Hindlimb muscle (tissue), 1 donor: ENCODE measurements around the gene SCN11A. TPM values are rescaled to one million over a fixed set of nuclear protein-coding genes. Genes with fewer than 3 reads are reported as not detected.

Experiments used
- DNase-seq: peaks from one replicate; pipeline ENCODE4 v3.0.0-alpha.2; 2013
- polyA plus RNA-seq: library from polyadenylated mRNA; unstranded; fragments of 120-200 nt; gene quantifications from one replicate; pipeline ENCODE4 v1.2.1, GENCODE V29; 2013; ENCODE audit not compliant: insufficient read length

The SCN11A gene
- 4.0 TPM for polyA plus RNA-seq

- DNase-seq: peak; percentile 96
Observed at GRCh38 chr3:39051649-39052561, at the start of gene SCN11A, which contains the start of gene WDR48. TSS of gene SCN11A (minus strand) at chr3:39051944. CDS start at chr3:38950362, 101,582 bp downstream. TSS of gene WDR48 (plus strand) at chr3:39052016. CDS start at chr3:39052026, 10 bp downstream.

GRCh38 chr3:39101022-39101689 is 49.4 kb upstream of the SCN11A start:
- DNase-seq: no peak

DNA sequence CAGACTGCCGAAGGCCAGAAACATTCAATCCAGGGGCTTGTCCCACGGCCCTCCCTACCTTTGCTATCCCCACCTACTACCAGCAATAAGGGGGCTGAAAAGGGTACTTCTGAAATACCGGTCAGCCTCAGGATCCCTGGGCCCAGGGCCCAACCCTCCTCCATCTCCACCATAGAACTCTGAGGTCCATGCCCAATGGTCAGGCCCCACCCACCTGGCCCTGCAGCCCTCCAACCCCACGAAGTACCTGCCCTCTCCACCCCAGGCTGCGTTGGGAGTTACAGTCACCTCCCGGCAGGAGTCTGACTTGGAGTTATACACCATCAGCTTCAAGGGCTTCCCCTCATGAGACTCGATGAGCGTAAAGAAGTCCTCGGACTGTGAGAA is 48.7 kb upstream of the SCN11A start:
- DNase-seq: no peak

DNA sequence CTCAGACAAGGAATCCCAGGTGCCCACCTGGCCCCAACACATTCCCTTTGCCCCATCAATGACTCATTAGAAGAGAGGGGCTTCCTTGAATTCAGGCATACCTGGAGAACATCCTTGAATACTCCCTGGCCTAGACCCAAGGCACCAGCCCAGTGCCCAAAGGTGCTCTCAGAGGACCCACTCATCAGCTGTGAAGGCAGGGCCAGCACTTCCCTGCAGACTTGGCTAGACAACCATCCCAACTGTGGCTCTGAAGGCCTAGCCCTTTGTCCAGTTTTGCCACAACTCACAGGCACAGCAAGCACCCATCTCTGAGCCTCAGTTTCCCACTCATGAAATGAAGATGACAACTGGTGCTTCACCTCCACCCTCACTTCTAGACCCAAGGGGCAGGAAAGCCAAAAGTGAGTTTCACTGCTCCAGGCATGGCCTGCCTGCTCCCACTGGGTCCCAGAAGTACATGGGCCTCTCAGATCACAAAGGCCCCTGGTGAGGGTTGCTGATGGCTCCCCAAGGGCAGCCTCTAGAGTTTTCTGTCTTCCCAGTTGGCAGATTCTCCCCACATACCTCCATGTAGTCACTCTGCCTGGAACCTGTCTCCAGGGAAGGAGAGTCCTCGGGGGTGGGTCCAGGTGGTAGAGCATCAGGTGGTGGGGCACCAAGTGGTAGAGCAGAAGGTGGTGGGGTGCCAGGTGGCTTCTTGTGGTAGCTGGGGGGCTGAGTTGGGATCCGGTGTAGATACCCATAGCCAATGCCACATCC is 48.2 kb upstream of the SCN11A start:
- no peak for DNase-seq

DNA sequence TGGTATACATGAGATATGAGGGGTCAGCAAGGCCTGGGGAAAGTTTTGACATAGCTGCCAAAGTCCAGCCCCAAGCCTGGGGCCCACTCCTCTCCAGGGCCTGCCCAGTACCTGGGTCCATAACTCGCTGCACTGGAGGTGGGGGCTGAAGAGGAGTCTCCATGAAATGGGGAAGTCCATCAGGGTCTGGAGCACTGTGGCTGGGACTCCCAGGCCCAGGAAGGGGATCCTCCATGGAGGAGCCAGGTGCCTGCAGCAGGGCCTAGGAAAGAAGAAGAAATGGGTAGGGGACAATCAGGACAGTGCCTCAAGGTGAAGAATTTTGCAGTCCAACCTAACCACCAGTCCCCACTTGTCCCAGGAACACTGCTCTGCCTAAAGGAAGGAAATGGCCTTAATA is 47.5 kb upstream of the SCN11A start:
- DNase-seq: no peak

DNA sequence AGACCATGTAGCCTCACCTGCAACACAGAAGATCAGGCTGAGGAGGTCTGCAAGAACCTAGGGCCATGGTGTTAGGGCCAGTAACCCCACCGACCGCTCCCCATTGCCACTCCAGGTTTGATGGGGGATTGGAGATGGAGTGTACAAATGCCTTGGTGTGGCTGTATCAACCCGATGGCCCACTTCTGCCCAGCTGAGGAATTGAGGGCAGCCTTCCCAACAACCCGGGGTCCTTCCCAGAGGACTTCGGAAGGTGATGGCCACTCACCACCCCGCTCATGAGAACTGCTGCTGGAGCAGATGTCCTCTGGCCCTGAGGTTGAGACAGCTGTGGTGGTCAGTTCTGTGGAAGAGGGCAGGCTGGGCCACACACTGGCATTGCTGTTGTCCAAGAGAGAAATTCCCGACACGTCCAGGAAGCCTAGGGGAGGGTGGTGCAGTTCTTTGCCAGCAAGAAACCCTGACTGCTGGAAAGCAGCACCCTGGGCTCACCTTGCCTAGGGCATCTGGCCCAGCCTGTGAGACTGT is 46.8 kb upstream of the SCN11A start:
- DNase-seq: no peak

DNA sequence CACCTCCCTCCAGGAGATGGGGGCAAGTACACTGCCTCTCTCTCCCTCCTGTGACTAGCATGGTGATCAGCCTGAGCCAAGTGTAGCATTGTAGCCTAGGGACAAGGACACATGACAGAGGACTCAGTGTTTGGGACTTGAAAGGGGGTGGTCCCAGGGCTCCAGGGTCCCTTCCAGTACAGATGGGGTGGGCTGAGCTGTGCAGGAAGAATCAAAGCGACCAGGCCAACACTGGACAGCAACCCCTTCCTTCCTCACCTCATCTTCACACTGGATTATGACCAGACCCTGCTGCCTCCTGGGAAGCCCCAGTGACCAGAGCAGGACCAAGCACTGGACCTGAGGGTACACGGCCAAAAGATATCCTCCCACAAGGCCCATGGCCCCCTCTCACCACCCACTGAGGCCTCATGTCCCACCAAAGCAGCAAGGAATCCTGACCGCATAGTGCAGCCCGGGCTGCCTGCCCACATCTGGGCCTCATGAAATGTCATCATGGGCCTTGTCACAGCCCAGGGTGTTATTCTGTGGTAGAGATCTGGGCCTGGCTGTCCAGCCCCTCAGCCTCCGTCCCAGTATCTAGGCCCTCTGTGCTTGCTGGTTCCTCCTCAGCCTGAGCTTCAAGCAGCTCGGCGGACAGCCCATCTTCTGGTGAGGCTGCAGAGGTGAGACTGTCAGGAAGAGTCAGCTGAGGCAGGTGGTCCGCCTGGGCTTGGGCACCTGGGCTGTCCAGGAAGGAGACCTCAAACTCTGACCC is 46.1 kb upstream of the SCN11A start:
- DNase-seq: no peak

- DNase-seq: no peak
Observed at GRCh38 chr3:39096775-39097174, 45.0 kb upstream of the SCN11A start.

- no peak for DNase-seq
Observed at GRCh38 chr3:39095778-39096177, 44.0 kb upstream of the SCN11A start.

GRCh38 chr3:39094851-39095677 is 43.3 kb upstream of the SCN11A start:
- no peak for DNase-seq

DNA sequence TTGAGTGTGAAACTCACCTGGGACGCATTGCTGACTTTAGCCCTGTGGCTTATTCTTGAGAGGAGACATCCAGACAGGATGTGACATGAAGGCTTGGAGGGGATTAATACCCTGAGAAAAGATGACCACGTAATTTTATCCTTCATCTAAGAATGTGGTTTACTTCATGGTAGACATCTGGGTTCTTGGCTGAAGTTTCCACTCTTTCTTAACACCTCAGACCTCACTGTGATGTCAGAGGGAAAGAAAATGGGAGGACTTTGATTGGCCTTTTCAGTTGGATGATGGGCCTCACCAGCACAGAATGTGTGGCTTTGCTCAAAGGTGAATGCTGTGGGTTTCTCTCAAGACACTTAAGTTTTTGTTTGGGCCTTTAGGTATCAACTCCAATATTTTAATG is 39.2 kb upstream of the SCN11A start:
- DNase-seq: no peak

DNA sequence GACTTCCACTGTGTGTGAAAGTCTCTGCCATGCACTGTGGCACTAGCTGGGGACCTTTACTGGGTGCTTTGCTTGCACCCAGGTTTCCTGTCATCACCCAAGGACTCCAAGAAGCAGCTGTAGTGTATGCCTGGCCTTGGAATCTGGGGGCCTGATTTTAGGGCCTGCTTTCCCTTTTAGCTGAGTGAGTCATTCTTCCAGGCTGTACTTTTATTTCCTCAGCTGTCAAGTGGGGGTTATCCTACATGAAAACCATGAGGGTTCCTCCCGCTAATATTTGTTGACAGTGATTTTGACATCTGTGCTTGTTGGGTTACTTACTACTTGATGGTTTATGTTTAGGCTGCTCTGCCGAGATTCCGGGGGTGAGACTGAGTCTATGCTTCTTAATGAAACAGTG is 37.1 kb upstream of the SCN11A start:
- no peak for DNase-seq

GRCh38 chr3:39088456-39088855 is 36.7 kb upstream of the SCN11A start:
- no peak for DNase-seq

- no peak for DNase-seq
Observed at GRCh38 chr3:39086144-39086543, 34.4 kb upstream of the SCN11A start.

DNA sequence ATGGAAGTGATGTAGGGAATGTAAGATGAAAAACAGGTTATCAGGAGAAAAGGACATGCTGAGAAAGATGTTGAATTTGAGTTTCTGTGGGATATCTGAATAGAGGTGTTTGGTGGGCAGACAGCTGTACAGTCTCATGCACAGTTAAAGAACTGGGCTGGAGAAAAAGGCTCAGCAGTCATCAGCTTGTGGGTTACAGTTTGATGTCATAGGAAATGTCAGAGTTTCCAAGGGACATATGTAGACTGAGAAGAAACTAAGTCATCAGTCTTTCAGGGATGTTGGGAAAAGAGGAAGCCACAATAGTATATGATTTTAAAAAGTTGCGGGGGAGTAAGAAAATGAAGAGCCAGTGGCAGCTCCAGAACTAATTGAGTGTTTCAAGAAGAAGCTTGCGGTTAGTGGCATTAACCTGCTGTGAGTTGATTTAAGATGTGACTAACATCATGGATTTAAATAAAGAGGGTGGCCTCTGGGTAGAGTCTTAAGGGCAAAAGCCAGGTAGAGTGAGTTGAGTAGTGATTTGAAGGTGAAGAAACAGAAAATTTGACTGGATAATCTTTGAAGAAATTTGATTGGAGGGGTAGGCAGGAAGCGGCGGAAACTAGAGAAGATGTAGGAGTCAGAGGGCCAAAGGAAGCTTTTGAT is 31.0 kb upstream of the SCN11A start:
- DNase-seq: no peak

- DNase-seq: no peak
Observed at GRCh38 chr3:39080026-39080425, 28.3 kb upstream of the SCN11A start.

DNA sequence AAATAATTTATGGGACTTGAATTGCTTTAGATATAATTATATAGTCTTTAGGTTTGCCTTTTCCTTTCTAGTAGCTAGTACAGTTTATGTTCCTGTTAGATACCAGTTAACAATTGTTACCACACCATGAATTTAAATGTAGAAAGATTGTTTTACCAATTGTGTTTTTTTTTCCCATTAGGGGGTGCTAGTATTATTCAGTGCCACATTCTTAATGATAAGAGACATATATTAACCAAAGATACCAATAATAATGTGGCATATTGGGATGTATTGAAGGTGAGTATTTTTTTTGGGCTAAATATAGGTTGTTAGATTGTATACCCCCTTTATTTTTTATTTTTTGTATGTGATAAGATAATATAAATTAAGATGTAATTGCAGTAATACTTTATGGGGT is 27.8 kb upstream of the SCN11A start:
- no peak for DNase-seq

DNA sequence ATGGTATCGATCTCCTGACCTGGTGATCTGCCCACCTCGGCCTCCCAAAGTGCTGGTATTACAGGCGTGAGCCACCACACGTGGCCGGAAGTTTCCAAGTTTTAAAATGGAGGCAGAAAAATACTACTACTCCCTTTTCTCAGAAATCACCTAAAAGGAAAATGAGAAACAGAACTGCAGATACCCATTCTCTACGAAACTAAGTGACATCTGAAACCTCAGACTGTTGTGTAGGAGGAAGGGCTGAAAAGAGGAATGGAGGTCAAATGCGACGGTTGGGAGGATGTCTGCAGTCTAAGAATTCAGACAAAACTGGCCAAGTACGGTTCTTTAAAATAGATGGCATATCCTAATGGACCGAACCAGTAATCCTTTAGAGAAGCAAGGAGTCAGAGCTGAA is 24.2 kb upstream of the SCN11A start:
- DNase-seq: no peak

DNA sequence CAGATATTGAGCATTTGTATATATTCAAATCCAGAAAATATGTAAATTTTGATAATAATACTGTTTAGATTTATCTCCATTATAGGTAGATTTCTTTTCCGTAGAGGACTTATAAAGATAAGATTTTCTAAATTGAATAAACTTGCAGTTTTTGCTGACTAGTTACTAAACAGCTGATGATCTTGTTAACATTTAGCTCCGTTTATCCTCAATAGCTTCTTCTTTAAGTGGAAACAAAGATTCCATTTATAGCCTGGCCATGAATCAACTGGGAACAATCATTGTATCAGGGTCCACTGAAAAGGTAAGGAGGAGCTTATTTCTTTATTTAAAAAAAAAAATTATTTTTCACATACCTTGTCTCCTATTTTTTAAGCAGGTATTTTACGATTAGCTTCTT is 16.8 kb upstream of the SCN11A start:
- no peak for DNase-seq

DNA sequence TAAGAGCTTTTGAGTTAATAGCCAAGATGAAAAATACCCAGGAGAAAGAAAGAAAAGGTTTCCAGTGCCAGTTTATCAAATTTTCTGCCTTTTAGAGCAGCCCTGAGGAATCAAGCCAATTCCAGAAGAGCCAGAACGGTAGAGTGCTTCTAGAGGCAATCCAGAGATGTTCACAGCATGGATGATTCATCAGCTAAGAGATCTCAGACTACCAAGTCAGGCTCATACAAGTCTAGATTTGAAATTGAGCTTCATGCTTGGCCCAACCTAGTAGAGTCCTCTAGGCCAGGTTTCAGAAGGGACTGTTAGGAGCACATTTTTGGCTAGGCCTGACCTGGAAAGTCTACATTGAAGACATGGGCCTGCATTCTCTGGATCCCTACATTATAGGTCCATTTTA is 15.5 kb upstream of the SCN11A start:
- DNase-seq: no peak

GRCh38 chr3:39065197-39065596 is 13.5 kb upstream of the SCN11A start:
- no peak for DNase-seq
